ENCODE measurements around the gene KDM8. TPM values are rescaled to one million over a fixed set of nuclear protein-coding genes. Genes with fewer than 3 reads are reported as not detected.

The KDM8 gene
- total RNA-seq, 4 donors from 2014 or later: 2.5 to 7.1 (median 3.7) TPM

GRCh38 chr16:27226476-27226875, 23.1 kb downstream of the KDM8 start:
- intact Hi-C loops (cut with DNase I): no loop called here
- Histone ChIP-seq H3K4me3 (no peak overlapping the region), H3K27ac (replicated peaks in 1 of 4) (no peak overlapping the region), H3K9me3 (no peaks in the 10 kb centered on the region), H3K36me3 (peaks cover 17 to 62% (median 37%) of the 10 kb centered on the region in 4 donors), H3K4me1 (peaks cover 34 to 44% (median 38%) of the 10 kb centered on the region in 4 donors), H3K27me3 (no peaks in the 10 kb centered on the region)
- TF ChIP-seq POLR2A (IDR thresholded peaks at IDR 0.05; ENCODE audit: low read depth) (no peak), CTCF (IDR thresholded peaks at IDR 0.05) (no peak), POLR2AphosphoS5 (IDR thresholded peaks at IDR 0.05) (no peak), EP300 (IDR thresholded peaks at IDR 0.05) (no peak)
- DNase-seq (ENCODE audit: extremely low spot score): no peak
- WGBS: 92% methylated on average over 5 of the region's 20 CpGs

GRCh38 chr16:27226976-27227705, 23.8 kb downstream of the KDM8 start:
- H3K9me3 ChIP-seq: no peaks in the 10 kb centered on the region
- no peaks in the 10 kb centered on the region for H3K27me3 ChIP-seq
- no peak for TF ChIP-seq EP300 (IDR thresholded peaks at IDR 0.05)
- no peak for TF ChIP-seq CTCF (IDR thresholded peaks at IDR 0.05)
- TF ChIP-seq POLR2AphosphoS5 (IDR thresholded peaks at IDR 0.05): no peak
- no peak for TF ChIP-seq POLR2A (IDR thresholded peaks at IDR 0.05; ENCODE audit: low read depth)
- intact Hi-C loops (cut with DNase I): no loop called here
- peaks cover 28 to 37% (median 31%) of the 10 kb centered on the region in 4 donors for H3K4me1 ChIP-seq
- H3K27ac ChIP-seq (replicated peaks in 1 of 4): no peak overlapping the region
- H3K4me3 ChIP-seq: no peak overlapping the region
- peaks cover 23 to 68% (median 43%) of the 10 kb centered on the region in 4 donors for H3K36me3 ChIP-seq
- 85% methylated on average over 16 of the region's 16 CpGs for WGBS
- DNase-seq (ENCODE audit: extremely low spot score): no peak

GRCh38 chr16:27228045-27228444, 24.7 kb downstream of the KDM8 start:
- WGBS: 75% methylated on average over 11 of the region's 12 CpGs
- H3K9me3 ChIP-seq: no peaks in the 10 kb centered on the region
- DNase-seq (ENCODE audit: extremely low spot score): no peak
- intact Hi-C loops (cut with DNase I): no loop called here
- peaks cover 19 to 28% (median 22%) of the 10 kb centered on the region in 4 donors for H3K4me1 ChIP-seq
- no peak for TF ChIP-seq EP300 (IDR thresholded peaks at IDR 0.05)
- no peak for TF ChIP-seq POLR2A (IDR thresholded peaks at IDR 0.05; ENCODE audit: low read depth)
- TF ChIP-seq CTCF (IDR thresholded peaks at IDR 0.05): no peak
- TF ChIP-seq POLR2AphosphoS5 (IDR thresholded peaks at IDR 0.05): no peak
- no peak overlapping the region for H3K4me3 ChIP-seq
- H3K27ac ChIP-seq (replicated peaks in 1 of 4): no peak overlapping the region
- H3K27me3 ChIP-seq: no peaks in the 10 kb centered on the region
- H3K36me3 ChIP-seq: peaks cover 30 to 77% (median 51%) of the 10 kb centered on the region in 4 donors

GRCh38 chr16:27228621-27229501, 25.5 kb downstream of the KDM8 start:
- H3K27me3 ChIP-seq: no peaks in the 10 kb centered on the region
- no peak for DNase-seq (ENCODE audit: extremely low spot score)
- no peak overlapping the region for H3K4me3 ChIP-seq
- no peaks in the 10 kb centered on the region for H3K9me3 ChIP-seq
- no peak overlapping the region for H3K27ac ChIP-seq (replicated peaks in 1 of 4)
- TF ChIP-seq POLR2AphosphoS5 (IDR thresholded peaks at IDR 0.05) (peak in 1 of 2 donors; percentile 6), EP300 (IDR thresholded peaks at IDR 0.05) (no peak)
- H3K4me1 ChIP-seq: peaks cover 15 to 22% (median 17%) of the 10 kb centered on the region in 4 donors
- intact Hi-C loops (cut with DNase I): no loop called here
- peaks cover 30 to 81% (median 58%) of the 10 kb centered on the region in 4 donors for H3K36me3 ChIP-seq
- 81% methylated on average over 21 of the region's 21 CpGs for WGBS

GRCh38 chr16:27229891-27230470, 26.7 kb downstream of the KDM8 start:
- H3K27me3 ChIP-seq: no peaks in the 10 kb centered on the region
- H3K9me3 ChIP-seq: no peaks in the 10 kb centered on the region
- no peak overlapping the region for H3K27ac ChIP-seq (replicated peaks in 1 of 4)
- intact Hi-C loops (cut with DNase I): no loop called here
- TF ChIP-seq CTCF (IDR thresholded peaks at IDR 0.05) (no peak), EP300 (IDR thresholded peaks at IDR 0.05) (no peak), POLR2A (IDR thresholded peaks at IDR 0.05; ENCODE audit: low read depth) (no peak), POLR2AphosphoS5 (IDR thresholded peaks at IDR 0.05) (no peak)
- H3K4me1 ChIP-seq: peaks cover 22 to 28% (median 25%) of the 10 kb centered on the region in 4 donors
- H3K36me3 ChIP-seq: peaks cover 25 to 76% (median 50%) of the 10 kb centered on the region in 4 donors
- H3K4me3 ChIP-seq: no peak overlapping the region
- DNase-seq (ENCODE audit: extremely low spot score): no peak
- WGBS: 93% methylated on average over 15 of the region's 18 CpGs
